ENCODE results near the gene COL4A3. TPM values are rescaled to one million over a fixed set of nuclear protein-coding genes. Genes with fewer than 3 reads are reported as not detected.

Gene COL4A3
- total and polyA plus RNA-seq, 9 of the 15 experiments (the other 6 are each of a cell fraction or from before 2014, with no cell fraction given): not detected

DNA sequence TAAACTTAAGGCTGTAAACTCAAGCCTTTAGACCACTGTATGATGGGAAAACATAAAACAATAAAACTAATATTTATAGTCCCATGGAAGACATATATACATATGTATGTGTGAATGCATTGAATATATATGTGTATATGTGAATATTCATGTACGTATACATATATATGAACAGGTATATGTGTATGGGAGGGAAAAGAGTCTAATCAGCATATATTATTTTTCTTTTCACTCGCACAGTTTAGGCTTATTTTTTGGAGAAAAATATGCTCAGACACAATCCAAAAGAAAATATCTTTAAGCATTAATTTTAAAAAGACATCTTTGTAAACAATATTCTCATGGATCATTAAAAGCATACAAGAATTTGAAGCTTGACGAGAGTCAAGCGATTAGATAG lies 23.1 kb upstream of the COL4A3 start:
- Histone ChIP-seq H4K20me1 (replicated peaks; ENCODE audit: control insufficient read depth, insufficient read depth, low read length) (no peaks in the 10 kb centered on the region), H3K9me1 (ENCODE audit: control insufficient read depth, insufficient read depth, low read length) (no peaks in the 10 kb centered on the region), H3K9ac (ENCODE audit: insufficient read depth in 1 of 2, low read depth in 2 of 2, low read length in 2 of 2) (no peak overlapping the region), H3K27me3 (ENCODE audit: control insufficient read depth in 2 of 2, insufficient read depth in 2 of 2, low read length in 2 of 2) (0 out of 5 replicates have a peak, but pooled peaks cover 0 to 7% of the 10 kb centered on the region in 2 experiments), H3K4me2 (ENCODE audit: insufficient read depth, low read length) (no peak overlapping the region), H3K4me3 (no peak overlapping the region), H3K36me3 (ENCODE audit: control insufficient read depth, insufficient read depth, low read length) (no peaks in the 10 kb centered on the region), H3K27ac (ENCODE audit: extremely low read depth, low read depth, low read length) (no peak overlapping the region), H3K79me2 (ENCODE audit: control insufficient read depth, insufficient read depth, low read length) (no peaks in the 10 kb centered on the region), H2AFZ (ENCODE audit: low read depth, low read length) (no peak overlapping the region), H3K4me1 (replicated peaks in 1 of 2; ENCODE audit: control insufficient read depth in 2 of 2, insufficient read depth in 2 of 2, low read length in 2 of 2) (no peaks in the 10 kb centered on the region), H3K9me3 (replicated peaks; ENCODE audit: control insufficient read depth, insufficient read depth, low read depth, low read length) (no peaks in the 10 kb centered on the region)
- peak; percentile 61 for TF ChIP-seq ZNF316 (IDR thresholded peaks at IDR 0.05)
- TF ChIP-seq ZNF695 (CRISPR knock-in tag; IDR thresholded peaks at IDR 0.05): no peak
- no peak for FAIRE-seq
- in situ Hi-C loops (cut with MboI): no loop called here
- no TSS peak for BruUV-seq (replicated peaks)
- WGBS (ENCODE audit: insufficient coverage, low coverage, missing lambda C conversion rate): 0% methylated on average over 4 of the region's 4 CpGs
- no peak for DNase-seq (ENCODE audit: extremely low read depth in 1 of 4, low spot score in 3 of 4)
- POLR2A ChIA-PET: no interaction called here
- CTCF ChIA-PET (ENCODE audit: low intra/inter-chr PET ratio): no interaction called here
- intact Hi-C loops (cut with micrococcal nuclease): no loop called here
- no peak for ATAC-seq

DNA sequence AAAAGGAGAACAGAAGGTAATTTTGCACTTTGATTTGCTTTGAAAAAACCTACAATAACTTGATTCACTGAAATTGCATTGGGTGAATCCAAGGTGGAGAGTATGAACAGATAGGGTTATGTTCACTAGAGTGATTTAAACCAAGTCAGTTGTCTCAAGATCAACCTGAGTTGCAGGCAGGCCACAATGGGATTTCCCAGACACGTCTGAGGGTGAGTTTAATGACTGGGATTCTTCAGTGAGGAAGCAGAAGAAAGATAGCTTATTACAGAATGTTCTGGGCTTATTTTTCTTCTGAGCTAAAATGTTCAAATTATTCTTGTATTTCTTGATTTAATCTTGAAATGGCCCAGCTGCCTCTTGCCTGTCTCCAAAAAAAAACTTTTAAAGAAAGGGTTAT lies 20.5 kb upstream of the COL4A3 start:
- Histone ChIP-seq H2AFZ (ENCODE audit: low read depth, low read length) (no peak overlapping the region), H4K20me1 (replicated peaks; ENCODE audit: control insufficient read depth, insufficient read depth, low read length) (no peaks in the 10 kb centered on the region), H3K4me2 (ENCODE audit: insufficient read depth, low read length) (no peak overlapping the region), H3K36me3 (ENCODE audit: control insufficient read depth, insufficient read depth, low read length) (no peaks in the 10 kb centered on the region), H3K79me2 (ENCODE audit: control insufficient read depth, insufficient read depth, low read length) (no peaks in the 10 kb centered on the region), H3K27ac (ENCODE audit: extremely low read depth, low read depth, low read length) (no peak overlapping the region), H3K9me1 (ENCODE audit: control insufficient read depth, insufficient read depth, low read length) (no peaks in the 10 kb centered on the region), H3K27me3 (ENCODE audit: control insufficient read depth in 2 of 2, insufficient read depth in 2 of 2, low read length in 2 of 2) (no peaks in the 10 kb centered on the region), H3K4me3 (no peak overlapping the region), H3K9ac (ENCODE audit: insufficient read depth in 1 of 2, low read depth in 2 of 2, low read length in 2 of 2) (no peak overlapping the region), H3K9me3 (replicated peaks; ENCODE audit: control insufficient read depth, insufficient read depth, low read depth, low read length) (no peaks in the 10 kb centered on the region), H3K4me1 (replicated peaks in 1 of 2; ENCODE audit: control insufficient read depth in 2 of 2, insufficient read depth in 2 of 2, low read length in 2 of 2) (no peaks in the 10 kb centered on the region)
- TF ChIP-seq, protein P1, sequence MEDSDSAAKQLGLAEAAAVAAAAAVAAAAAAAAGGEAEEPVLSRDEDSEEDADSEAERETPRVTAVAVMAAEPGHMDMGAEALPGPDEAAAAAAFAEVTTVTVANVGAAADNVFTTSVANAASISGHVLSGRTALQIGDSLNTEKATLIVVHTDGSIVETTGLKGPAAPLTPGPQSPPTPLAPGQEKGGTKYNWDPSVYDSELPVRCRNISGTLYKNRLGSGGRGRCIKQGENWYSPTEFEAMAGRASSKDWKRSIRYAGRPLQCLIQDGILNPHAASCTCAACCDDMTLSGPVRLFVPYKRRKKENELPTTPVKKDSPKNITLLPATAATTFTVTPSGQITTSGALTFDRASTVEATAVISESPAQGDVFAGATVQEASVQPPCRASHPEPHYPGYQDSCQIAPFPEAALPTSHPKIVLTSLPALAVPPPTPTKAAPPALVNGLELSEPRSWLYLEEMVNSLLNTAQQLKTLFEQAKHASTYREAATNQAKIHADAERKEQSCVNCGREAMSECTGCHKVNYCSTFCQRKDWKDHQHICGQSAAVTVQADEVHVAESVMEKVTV (CRISPR knock-in tag; IDR thresholded peaks at IDR 0.05): no peak
- no peak for TF ChIP-seq TAF15 (IDR thresholded peaks at IDR 0.05; ENCODE audit: low read depth, low read length)
- no peak for TF ChIP-seq BMI1 (IDR thresholded peaks at IDR 0.05; ENCODE audit: low read length)
- TF ChIP-seq ZNF143 (CRISPR knock-in tag; IDR thresholded peaks at IDR 0.05): no peak
- TF ChIP-seq, protein P2, sequence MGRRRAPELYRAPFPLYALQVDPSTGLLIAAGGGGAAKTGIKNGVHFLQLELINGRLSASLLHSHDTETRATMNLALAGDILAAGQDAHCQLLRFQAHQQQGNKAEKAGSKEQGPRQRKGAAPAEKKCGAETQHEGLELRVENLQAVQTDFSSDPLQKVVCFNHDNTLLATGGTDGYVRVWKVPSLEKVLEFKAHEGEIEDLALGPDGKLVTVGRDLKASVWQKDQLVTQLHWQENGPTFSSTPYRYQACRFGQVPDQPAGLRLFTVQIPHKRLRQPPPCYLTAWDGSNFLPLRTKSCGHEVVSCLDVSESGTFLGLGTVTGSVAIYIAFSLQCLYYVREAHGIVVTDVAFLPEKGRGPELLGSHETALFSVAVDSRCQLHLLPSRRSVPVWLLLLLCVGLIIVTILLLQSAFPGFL (CRISPR knock-in tag; IDR thresholded peaks at IDR 0.05): no peak
- TF ChIP-seq SP1 (CRISPR knock-in tag; IDR thresholded peaks at IDR 0.05): no peak
- TF ChIP-seq BRF1 (IDR thresholded peaks at IDR 0.05; ENCODE audit: borderline replicate concordance, extremely low read depth, insufficient read length): no peak
- no peak for TF ChIP-seq ELF1 (tag; IDR thresholded peaks at IDR 0.05)
- no peak for TF ChIP-seq SMARCA5 (IDR thresholded peaks at IDR 0.05)
- no peak for TF ChIP-seq PHB2 (IDR thresholded peaks at IDR 0.05; ENCODE audit: low read depth)
- ATAC-seq (no peak), DNase-seq (ENCODE audit: extremely low read depth in 1 of 4, low spot score in 3 of 4) (no peak), FAIRE-seq (no peak)
- ChIA-PET CTCF (ENCODE audit: low intra/inter-chr PET ratio) (no interaction called here), POLR2A (interaction anchor here (1.3 kb wide), 1 partner anchor 9 kb away, joined by 3 read pairs; no protein-coding TSS in a partner anchor)
- intact Hi-C loops (cut with micrococcal nuclease) (no loop called here), in situ Hi-C loops (cut with MboI) (no loop called here)
- 0% methylated on average over 1 of the region's 1 CpG for WGBS (ENCODE audit: insufficient coverage, low coverage, missing lambda C conversion rate)
- BruUV-seq (replicated peaks): no TSS peak

Data from K562 (cell line).